Umbilical cord (tissue), 2 donors: ENCODE results near the gene TTC23. TPM values are rescaled to one million over a fixed set of nuclear protein-coding genes. Genes with fewer than 3 reads are reported as not detected.
"Not testable (repeated sequence)": the region's sequence is repeated elsewhere in the genome, so short reads cannot be mapped to it uniquely, and the experiment has no call there.

Source experiments
- DNase-seq: peaks from one replicate; pipeline ENCODE4 v3.0.0-alpha.2; 2015; ENCODE audit warnings: low spot score
- total RNA-seq: library from RNA; depleted of rRNA; stranded (reverse); fragments of >200 nt; gene quantifications from one replicate; pipeline ENCODE4 v1.2.3, GENCODE V29; 2014; ENCODE audit warnings: low replicate concordance; ENCODE audit not compliant: insufficient read depth

The TTC23 gene
- total RNA-seq, 1 donor from 2014 or later: 68.1 TPM

DNA sequence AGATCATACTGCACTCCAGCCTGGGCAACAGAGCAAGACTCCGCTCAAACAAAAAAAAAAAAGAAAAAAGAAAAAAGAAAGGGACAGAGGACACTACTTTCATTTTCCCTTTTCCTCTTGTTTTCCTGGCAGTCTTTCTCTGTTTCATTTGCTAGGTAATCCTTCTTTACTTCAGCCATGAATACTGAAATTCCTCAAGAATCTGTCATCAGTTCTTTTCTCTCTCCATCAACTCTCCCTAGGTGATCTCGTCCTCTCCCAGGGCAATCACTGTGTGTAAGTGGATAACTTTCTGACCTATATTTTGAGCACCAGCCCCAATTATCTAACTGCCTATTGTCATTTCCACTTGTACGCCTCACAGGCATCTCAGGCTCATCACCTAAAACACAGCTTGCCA lies 51.5 kb downstream of the TTC23 start:
- no peak for DNase-seq

DNA sequence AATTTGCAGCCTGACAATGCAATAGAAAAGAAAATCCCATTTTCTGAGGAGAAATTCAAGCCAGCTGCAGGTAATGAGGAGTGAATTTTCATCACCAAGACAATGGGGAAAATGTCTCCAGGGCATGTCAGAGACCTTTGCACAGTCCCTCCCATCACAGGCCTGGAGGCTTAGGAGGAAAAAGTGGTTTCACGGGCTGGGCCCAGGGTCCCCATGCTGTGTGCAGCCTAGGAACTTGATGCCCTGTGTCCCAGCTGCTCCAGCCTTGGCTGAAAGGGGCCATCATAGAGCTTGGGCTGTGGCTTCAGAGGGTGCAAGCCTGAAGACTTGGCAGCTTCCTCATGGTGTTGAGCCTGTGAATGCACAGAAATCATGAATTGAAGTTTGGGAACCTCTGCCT lies 57.2 kb downstream of the TTC23 start:
- not testable (repeated sequence) for DNase-seq

DNA sequence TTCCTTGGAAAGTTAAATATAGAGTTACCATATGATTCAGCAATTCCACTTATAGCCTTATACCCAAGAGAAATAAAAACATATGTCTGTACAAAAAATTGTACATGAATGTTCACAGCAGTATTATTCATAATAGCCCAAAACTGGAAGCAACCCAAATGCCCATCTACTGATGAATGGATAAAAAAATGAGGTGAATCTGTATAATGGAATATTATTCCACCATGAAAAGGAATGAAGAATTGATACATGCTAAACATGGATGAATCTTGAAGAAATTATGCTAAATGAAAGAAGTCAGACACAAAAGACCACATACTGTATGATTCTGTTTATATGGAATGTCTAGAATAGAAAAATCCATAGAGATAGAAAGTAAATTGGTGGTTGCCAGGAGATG lies 61.4 kb downstream of the TTC23 start:
- DNase-seq: no peak

DNA sequence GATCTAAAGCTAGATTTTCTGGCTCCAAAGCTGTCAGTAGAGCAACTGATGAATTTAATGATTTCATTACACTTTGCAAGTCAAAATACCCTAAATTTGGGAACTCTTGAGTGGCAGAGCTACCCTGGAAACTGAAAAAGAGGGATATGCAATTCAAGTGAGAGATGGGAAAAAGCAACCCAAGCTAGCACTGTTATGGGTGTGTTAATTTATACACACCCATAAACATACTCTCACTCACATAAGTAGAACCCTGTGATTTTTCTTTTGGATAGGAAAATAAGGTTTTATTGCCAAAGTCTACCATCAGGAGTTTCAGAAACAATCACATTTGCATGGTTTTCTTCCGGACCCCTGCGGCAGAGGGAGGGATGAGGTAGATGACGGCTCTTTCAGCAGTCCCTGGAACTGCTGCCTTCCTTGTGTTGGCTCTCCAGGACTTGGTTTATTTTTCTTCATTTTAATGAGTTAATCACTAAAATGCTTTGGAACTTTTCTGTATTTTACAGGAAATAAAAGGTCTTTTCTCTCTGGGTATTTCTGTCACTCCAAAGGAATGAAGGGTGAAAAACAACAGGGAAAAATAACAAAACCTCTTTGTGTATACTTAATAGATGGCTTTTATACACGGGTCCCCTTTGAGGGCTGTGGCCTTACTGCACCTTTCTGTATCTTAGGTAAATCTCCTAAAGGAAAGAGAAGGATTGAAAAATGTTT lies 63.8 kb downstream of the TTC23 start:
- no peak for DNase-seq

DNA sequence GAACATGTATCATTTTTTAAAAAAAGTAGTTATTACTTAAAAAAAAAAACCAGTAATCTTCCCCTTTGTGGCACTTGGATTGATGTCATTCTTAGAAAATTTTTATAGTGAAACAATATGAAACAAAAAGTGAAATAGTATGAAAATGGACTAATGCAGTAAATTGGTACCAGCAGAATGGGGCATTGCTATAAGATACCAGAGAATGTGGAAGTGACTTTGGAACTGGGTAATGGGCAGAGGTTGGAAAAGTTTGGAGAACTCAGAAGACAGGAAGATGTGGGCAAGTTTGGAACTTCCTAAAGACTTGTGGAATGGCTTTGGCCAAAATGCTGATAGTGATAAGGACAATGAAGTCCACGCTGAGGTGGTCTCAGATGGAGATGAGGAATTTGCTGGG lies 66.6 kb downstream of the TTC23 start:
- no peak for DNase-seq

DNA sequence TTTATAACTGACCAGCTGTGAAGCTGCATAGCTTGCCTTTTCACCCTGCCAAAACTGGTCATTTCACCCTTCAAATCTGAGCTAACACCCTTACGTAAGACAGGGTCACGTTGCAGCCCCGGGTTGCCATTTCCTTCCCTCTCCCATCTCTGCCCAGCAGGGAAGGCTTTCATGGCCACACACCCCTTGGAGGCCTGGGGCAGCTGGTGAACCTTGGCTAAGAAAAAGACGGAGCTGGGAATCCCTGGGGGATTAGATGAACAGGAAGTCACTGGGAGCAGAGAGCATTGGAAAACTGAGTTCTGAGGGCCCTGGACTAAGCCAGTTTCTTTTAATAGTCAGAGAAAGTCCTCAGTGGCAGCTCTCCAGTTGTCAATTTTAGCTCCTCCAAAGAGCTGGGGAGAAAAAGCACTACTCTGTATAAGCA lies 67.8 kb downstream of the TTC23 start:
- peak; percentile 74 for DNase-seq

DNA sequence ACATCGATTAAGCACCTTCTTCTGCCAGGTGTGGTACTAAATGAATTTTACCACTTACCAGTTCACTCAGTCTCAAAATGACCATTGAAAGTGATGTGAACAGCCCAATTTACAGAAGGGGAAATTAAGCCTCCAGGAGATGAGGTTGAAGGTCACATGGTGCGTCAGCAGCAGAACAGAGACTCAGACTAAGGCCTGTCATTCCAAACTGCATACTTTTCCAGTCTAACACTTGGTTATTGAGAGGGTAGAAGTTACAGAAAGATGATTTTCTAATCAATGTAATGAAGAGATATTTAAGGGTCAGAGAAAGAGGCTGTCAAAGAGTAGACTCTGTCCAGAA lies 68.4 kb downstream of the TTC23 start:
- DNase-seq: no peak

DNA sequence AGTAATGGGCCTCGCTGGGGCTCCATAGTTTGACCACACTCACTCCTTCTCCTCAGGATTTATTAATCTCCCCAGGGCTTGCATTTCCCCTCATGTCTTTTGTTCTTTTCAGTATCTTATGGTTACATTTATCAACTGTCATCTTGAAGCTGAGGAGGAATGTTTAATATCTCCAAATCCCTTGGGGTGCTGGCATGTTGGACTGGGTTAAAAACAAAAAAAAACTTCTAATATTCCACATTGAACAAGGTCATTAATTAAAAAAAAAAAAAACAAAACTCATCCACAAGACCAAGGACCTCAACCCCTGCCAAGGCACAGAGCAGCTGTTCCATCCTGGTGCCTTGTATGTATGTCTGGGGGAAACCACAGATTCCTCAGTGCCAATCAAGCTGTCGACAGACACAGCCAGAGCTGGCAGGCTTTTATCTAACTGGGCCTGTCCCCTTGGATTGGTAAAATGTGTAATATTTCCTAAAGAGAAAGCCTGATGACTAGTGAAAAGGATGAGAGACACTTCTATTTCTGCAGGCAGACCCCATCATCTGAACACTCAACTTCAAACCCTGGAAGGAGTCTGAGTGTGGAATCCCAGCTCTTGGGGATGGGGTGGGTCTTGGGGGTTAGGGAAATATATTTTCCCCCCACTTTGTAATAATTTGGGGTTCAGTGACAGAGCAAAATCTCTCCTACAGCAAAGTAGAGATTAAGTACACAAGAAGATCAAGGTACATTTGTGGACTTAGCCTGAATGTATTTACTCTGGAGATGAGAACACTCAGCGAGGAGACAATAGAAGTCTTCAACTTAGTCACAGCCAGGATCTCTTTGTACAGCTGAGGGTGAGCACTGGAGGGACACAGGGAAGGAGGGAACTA lies 69.1 kb downstream of the TTC23 start:
- DNase-seq: peak; percentile 29

DNA sequence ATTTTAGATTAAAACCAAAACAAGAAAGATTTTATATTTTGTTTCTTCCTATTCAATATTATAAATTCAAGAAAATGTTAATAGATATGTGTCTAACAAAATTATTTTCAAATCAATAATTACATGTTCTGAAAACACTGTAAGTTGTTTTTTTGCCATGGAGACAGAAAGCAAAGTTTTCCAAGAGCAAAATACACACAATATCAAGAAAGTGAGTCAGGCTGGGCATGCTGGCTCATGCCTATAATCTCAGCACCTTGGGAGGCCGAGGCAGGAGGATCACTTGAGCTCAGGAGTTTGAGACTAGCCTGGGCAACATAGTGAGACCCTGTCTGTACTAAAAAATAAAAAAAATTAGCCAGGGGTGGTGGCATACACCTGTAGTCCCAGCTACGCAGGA lies 71.7 kb downstream of the TTC23 start:
- no peak for DNase-seq

DNA sequence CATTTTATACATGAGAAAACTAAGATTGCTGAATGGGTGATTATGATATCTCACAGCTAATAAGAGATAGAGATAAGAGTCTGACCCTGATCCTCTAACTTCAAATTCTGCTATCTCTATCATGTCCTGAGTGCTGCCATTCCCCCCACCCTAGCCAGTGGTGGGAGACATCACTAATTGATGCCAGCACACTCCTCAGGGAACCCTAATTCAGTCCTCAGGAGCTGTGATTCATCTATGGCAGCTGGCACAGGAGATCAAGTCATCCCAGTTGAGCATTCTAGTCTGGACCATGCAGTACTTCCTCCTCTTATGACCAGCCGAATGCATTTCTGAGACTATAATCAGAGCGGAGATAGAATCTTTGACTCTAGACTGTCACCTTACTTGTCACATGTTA lies 72.6 kb downstream of the TTC23 start:
- DNase-seq: peak; percentile 17

DNA sequence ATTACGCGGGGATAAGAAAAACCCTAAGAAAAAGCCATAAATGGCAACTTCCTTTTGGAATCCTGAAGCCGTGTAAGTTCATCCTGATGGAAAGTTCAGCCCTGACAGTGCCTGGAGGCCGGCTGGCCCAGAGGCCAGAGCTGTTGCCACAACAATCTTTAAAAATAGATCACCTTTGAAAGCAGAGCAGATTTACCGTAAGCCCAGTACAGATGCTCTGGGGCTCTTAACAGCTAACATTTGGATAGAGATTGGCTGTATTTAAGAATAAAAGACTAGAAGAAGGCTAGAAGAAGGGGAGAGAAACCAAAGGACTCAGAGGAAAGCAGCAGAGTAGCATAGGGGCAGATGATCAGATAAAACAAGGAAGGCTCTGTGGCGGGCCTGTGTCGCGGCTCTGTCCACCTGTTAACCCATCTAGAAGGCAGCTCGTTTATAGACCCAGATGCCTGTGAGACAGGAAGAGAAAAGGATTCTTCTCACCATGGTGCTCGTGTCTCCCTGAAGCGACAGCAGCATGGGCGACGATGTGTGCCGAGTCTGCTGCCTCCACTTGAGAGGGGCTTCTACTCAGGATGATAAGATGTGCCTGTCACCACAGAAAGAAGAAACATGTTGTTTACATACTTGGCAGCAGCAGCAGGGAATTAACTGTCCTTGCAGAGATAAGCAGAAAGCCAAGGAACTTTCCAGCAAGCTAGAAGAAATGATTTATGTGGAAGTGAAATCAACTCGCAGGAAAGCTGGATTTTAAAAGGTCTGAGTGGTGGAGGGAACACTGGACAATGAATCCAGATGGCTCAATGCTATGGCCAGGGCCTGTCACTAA lies 74.6 kb downstream of the TTC23 start:
- DNase-seq: peak; percentile 82

DNA sequence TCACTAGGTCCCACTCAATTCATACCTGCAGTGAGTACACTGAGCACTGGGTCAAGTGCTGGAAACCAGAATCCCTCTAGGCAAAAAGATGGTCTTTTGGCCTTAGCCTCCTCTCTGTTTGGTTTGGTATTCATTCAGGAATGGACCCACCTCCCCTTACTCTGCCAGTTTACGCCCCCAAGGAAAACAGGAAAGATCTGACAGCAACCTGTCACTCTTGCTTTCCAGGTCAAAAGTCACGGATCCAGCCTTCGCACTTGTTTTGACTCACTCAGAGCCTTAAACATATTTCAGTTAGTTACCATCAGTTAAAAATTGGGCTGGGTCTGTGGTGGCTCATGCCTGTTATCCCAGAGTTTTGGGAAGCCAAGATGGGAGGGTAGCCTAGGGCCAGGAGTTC lies 76.4 kb downstream of the TTC23 start:
- no peak for DNase-seq

DNA sequence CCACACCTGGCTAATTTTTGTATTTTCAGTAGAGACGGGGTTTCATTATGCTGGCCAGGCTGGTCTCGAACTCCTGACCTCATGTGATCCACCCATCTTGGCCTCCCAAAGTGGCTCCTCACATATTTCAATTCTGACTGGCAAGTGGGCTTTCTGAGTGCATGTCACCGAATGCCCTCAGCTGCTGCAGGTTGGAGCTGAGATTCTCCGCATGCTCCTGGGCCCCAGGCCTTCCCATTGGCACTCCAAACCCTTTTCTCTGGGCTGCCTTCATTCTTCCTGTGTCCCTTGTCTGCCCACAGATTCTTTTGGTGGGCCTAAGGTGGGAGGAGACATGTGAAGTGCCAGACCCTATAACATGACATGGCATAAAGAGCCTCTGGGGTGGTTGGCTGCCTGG lies 77.2 kb downstream of the TTC23 start:
- DNase-seq: no peak

DNA sequence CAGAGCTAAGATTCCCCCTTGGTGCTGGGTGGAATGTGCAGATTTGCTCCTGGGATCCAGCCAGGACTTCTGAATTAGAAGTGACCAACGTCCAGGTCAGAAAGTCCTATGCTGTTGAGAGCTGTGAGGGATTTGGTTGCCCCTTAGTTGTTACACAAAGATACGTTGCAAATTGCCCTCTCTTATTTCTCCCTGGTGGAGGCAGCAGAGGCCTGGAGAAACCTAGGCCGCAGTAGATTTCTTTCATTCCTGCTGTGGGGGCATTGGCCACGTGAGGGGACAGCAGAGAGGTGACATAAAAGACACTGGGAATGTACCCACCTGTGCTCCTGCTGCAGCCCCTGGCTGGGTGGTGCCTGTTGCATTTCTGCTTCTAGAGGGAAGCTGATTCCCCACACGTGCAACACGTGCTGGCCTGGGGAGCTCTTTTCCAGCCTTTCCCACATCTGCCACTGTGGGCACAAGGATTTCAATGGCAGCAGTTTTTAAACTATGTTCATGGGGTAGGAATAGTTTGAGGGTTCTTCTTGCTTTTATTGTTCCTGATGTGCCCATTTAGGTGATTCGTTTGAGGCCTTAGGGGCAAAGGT lies 78.8 kb downstream of the TTC23 start:
- DNase-seq: no peak

DNA sequence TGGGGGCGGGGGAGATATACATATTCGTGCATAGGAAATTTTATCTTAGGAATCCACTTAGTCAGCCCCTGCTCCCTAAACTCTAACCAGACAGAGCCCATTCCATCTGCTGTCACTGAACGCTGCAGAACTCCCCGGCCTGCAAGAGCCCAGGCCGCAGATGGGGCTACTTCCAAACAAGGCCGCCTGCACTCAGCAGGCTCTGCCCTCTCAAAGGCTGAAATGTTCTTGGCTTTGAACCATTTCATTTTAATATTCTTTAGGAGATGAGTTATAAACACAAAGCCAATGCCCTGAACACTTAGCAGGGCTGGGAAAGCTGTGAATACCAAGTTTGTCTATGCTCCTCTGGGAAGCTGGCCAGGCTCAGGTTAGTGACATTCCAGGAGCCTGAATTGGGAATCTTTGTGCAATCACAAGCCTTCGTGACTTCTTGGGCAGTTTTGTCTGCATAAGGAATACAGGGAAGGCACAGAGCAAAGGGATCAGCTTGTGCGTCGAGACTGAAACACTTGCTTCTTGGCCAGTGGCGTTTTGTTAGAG lies 79.5 kb downstream of the TTC23 start:
- DNase-seq: peak; percentile 82

DNA sequence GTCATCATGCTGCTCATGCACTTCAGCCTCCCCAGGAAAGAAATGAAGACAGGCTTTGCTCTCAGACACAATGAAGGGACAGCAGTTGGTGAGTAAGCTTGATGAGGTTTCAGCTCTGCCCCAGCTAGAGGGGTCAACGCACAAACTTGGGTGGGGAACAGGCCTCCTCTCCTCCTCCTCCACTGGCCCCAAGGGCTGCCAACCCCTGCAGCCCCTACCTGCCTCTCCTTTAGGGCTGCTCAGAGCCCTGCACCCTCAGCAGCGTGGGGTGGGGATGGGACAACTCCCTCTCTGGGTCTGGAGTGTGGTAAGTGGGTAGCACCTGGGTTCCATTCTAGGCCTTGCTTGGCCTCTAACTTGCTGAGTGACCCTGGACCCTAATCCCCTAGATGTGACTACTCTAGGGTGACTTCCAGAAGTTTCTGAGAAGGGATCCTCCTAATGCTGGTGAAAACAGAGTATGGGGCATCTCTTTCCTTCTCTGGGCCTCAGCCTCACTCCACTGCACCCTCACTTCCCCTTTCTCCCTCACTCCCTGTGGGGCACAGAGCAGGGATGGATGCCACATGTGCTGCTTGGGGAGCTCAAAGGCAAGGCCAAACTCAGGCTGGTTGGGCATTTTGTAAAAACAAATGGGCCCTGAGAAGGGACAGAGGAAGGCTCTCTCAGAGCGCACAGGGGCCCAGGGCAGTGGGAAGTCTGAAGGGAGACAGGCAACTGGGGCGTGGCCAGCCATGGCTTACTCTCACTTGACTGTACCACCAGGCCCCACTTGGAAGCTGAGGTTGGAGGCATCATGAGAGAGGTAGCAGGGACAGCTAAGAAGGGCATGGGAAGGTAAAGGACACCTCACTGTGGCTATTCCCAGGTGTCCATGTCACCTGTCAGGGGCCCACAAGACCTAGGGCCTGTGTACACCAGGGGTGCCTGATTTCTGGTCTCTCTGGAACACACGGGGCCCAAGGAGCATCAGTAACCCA lies 80.5 kb downstream of the TTC23 start:
- no peak for DNase-seq

DNA sequence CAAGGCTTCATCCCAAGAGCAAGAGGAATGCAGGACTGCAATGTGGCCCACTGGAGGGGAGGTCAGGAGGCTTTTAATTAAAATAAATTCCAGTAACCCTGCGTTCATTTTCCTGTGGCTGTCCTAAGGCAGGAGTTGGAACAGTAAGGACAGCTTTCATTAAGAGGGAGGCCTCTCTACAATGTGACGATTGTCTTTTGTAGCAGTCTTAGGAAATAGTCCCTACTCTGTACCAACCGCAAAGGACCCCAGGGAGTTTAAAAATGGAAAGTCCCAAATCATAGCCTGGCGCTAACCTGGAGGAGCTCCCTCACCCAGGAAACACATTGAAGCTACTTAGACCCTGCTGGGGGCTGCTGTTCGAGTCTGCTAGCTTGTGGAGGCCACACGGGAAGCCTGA lies 81.7 kb downstream of the TTC23 start:
- no peak for DNase-seq

DNA sequence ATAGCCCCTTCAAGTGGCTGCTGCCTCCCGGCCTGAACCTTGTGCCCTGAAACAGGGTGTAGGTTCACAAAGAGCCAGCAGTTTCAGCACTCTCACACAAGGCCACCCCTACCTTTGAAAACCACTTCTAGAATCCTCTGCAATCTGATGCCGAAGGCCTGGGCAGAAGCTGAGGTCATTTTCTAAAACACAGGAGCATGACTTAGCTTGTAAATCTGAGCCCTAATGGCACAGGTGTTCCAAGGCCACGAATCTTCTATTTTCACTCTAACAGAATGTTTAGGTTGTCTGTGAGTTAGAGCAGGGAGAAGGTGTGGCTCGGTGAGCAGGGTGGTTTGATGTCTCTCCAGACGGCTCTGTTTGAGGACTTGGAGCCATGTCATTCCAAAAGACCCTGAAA lies 82.2 kb downstream of the TTC23 start:
- DNase-seq: no peak

DNA sequence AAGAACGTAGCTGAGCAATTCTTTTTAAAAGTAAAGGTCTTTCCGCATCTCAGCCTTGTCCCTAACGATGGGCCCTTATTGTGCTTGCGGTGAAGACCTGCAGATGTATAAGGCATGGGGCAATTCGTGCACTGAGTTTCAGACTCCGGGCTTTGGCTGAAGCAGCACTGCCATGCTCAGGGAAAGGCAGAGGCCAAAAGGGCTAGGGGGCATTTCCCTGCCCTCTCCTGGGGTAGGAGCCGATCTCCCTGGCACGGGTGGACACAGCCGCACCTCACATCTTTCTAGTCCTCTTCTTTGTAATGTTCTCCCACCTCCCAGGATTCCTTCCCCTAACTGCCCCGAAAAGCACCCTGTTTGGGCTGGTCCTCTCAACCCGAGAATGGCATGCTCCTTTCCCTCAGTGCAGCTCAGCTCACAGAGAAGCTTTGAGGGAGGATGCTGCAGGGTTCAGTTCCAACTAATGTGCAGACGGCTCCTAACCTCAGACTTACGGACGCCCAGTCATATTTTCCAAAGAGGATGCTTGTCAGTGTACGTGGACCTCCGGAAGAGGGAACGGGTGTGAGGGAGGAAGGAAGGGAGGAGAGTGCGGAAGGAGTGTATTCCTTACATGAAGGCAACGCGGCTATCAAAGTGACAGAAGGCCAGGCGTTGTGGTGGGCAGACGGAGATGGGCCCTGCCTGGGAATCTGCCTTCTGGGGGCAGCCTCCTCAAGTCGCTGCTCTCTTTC lies 83.3 kb downstream of the TTC23 start:
- DNase-seq: no peak
